Bronchial epithelial cell (primary cell): ENCODE data around the gene TMEM121. TPM values are rescaled to one million over a fixed set of nuclear protein-coding genes. Genes with fewer than 3 reads are reported as not detected.

Experiments
- DNase-seq: peaks from one replicate; pipeline ENCODE4 v3.0.0-alpha.2; 2010; ENCODE audit warnings: low read depth
- FAIRE-seq: peaks from 2 replicates; lab custom pipeline; 2011; peaks lifted over from hg19 to GRCh38; lab: Jason Lieb, UNC
- H3K27me3 ChIP-seq: 2 replicates; pipeline ENCODE4 v1.5.1; 2011; ENCODE audit warnings: low read length; ENCODE audit not compliant: control insufficient read depth, insufficient read depth
- H3K36me3 ChIP-seq: 2 replicates; pipeline ENCODE4 v1.5.1; 2011; ENCODE audit warnings: low read length; ENCODE audit not compliant: control insufficient read depth, insufficient read depth
- H3K4me3 ChIP-seq: 2 replicates; pipeline ENCODE4 v1.5.1; 2011; ENCODE audit warnings: mild to moderate bottlenecking, low read depth, low read length, control low read depth
- total RNA-seq: library from RNA; depleted of rRNA; stranded (reverse); fragments of >200 nt; gene quantifications from 2 replicates; pipeline ENCODE4 v1.2.1, GENCODE V29; 2014
- TF ChIP-seq, protein P1 (sequence below): IDR thresholded peaks from 2 replicates; pipeline ENCODE4 v1.5.1; 2011; ENCODE audit warnings: mild to moderate bottlenecking, moderate library complexity, low read length, control low read depth, inconsistent platforms; ENCODE audit not compliant: insufficient read depth, severe bottlenecking

TMEM121 gene
- total RNA-seq, 1 donor from 2014 or later, result 0.53 TPM

DNA sequence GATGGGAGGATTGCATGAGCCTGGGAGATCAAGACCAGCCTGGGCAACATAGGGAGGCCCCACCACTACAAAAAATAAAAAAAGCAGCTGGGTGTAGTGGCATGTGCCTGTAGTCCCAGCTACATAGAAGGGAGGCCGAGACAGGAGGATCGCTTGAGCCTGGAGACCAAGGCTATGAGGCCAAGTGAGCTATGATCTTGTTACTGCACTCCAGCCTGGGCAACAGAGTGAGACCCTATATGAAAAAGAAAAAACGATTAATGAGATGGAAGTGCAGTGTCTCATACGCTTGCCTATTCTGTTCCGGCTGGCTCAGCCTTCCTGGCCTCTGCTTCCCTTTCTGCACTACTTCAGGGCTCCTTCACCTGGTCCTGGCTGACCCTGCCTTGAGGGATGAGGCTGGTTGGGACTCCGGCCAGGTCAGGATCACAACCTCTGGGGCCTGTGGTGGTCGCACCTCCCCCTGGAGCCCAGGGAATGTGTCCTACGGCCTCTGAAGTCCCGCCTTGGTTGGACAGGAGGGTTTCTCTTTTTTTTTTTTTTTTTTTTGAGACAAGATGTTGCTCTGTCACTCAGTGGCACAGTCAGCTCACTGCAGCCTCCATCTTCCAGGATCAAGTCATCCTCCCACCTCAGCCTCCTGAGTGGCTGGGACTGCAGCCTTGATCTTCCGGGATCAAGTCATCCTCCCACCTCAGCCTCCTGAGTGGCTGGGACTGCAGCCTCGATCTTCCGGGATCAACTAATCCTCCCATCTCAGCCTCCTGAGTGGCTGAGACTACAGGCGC, 24.7 kb upstream of the TMEM121 start:
- peaks cover 3% of the 10 kb centered on the region for H3K36me3 ChIP-seq
- DNase-seq (no peak), FAIRE-seq (no peak)
- TF ChIP-seq, protein P1, sequence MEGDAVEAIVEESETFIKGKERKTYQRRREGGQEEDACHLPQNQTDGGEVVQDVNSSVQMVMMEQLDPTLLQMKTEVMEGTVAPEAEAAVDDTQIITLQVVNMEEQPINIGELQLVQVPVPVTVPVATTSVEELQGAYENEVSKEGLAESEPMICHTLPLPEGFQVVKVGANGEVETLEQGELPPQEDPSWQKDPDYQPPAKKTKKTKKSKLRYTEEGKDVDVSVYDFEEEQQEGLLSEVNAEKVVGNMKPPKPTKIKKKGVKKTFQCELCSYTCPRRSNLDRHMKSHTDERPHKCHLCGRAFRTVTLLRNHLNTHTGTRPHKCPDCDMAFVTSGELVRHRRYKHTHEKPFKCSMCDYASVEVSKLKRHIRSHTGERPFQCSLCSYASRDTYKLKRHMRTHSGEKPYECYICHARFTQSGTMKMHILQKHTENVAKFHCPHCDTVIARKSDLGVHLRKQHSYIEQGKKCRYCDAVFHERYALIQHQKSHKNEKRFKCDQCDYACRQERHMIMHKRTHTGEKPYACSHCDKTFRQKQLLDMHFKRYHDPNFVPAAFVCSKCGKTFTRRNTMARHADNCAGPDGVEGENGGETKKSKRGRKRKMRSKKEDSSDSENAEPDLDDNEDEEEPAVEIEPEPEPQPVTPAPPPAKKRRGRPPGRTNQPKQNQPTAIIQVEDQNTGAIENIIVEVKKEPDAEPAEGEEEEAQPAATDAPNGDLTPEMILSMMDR, result no peak
- H3K27me3 ChIP-seq, result no peaks in the 10 kb centered on the region
- no peak overlapping the region for H3K4me3 ChIP-seq

DNA sequence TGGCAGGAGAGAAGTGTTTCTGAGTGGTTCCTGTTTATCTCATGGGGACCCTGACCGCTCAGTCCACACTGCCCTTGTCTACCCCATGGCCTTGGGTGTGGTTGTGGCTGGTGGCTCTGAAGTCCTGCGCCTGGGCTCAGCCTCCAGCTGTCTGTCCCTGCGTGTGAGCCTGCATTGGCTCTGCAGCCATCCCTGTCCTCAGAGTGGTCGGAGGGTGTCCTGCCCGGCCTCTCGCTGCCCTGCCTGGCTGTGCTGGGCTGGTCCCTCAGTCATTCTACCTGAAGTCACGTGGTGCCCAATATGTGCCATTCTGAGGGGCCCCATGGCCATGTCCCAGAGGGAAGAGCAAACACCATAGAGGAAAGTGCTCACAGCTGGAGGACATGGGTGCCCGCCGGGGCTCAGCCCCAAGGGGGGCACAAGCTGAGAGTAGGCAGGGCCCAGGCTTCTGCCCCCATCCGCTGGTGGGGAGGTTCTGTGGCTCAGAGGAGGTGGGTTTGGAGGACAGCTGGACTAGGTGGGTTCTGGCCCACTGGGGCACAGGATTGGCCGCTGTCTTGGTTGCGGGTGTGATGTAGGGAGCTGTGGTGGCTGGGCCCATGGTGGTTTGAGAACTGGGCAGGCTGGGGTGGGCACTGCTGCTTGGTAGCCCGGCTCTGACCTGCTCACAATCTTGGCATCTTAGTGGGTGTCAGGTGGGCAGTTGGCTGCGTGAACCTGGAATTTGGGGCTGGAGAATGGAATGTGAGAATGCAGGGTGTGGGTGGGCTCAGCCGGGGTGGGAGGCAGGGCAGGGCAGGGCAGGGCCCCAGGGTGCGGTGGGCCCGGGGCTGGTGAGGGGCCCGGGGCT, 23.7 kb upstream of the TMEM121 start:
- TF ChIP-seq, protein P1, result no peak
- Histone ChIP-seq H3K4me3 (no peak overlapping the region), H3K36me3 (peaks cover 3% of the 10 kb centered on the region), H3K27me3 (no peaks in the 10 kb centered on the region)
- DNase-seq (no peak), FAIRE-seq (no peak)

DNA sequence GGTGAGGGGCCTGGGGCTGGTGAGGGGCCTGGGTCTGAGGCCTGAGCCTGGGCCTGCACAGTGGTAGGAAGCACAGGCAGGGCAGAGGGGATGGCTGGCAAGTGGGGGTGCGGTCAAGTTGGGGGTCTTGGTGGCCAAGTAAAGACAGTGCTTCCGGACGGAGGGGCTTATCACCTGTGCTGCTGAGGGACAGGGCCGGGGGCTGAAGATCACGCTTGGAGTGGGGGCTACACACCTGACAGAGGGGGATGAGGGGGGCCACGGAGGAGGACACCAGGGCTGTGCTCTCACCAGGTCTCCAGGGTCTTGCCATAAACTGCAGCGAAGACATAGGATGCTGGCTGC, 23.1 kb upstream of the TMEM121 start:
- DNase-seq (no peak), FAIRE-seq (no peak)
- H3K27me3 ChIP-seq, result peaks cover 3% of the 10 kb centered on the region
- H3K4me3 ChIP-seq, result no peak overlapping the region
- no peaks in the 10 kb centered on the region for H3K36me3 ChIP-seq
- TF ChIP-seq, protein P1, result no peak

DNA sequence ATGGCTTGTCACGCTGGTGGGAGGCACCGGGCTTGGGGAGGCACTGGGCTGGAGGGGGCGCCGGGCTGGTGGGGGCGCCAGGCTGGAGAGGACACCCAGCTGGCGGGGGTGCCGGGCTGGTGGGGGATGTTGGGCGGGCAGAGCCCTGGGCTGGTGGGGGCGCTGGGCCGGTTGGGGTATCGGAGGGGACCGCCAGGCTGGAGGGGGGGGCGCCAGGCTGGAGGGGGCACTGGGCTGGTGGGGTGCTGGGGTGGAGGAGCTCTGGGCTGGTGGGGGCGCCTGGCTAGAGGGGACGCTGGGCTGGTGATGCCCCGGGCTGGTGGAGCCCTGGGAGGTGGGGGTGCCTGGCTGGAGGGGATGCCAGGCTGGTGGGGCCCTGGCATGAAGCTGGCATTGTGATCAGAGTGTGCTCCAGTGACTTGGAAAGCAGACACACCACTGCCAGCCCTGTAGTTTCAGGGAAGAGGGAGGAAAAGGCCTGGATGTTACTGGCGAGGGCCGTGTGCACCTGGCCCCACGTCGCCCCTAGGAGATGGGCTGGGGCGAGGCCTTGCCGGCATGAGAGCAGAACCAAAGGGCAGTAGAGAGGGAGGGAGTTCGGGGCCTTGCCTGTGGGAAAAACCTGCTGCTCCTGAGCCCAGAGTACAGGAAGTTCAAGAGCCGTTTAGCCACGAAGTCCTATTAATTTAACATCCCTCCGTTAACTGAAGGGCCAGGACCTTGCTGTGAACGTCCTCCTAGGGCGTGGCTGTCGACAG, 22.3 kb upstream of the TMEM121 start:
- no peak for FAIRE-seq
- DNase-seq, result no peak
- no peaks in the 10 kb centered on the region for H3K36me3 ChIP-seq
- H3K27me3 ChIP-seq, result peaks cover 3% of the 10 kb centered on the region
- no peak overlapping the region for H3K4me3 ChIP-seq
- TF ChIP-seq, protein P1, result no peak

DNA sequence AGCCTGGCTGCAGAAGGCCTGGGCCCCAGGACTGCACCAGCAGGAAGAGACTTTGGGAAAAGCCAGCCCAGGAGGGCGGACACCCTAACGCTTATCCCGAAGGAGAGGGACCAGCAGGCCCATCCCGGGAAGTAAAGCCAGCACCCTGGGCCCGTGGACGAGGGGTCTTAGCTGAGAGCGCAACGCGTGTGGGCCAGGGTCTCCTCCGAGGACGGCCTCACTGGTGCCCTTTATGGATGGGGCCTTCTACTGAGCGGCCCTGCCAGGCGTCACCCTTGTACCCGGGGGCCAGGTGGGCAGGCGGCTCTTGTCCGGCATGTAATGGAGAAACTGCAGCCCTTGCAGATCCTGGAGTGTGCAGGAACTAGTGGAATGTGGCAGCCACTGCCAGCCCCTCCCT, 21.3 kb upstream of the TMEM121 start:
- Histone ChIP-seq H3K4me3 (no peak overlapping the region), H3K27me3 (peaks cover 3% of the 10 kb centered on the region), H3K36me3 (no peaks in the 10 kb centered on the region)
- DNase-seq (no peak), FAIRE-seq (no peak)
- TF ChIP-seq, protein P1, result no peak
